ENCODE results near the gene IRGQ.
"Not testable (repeated sequence)": the region's sequence is repeated elsewhere in the genome, so short reads cannot be mapped to it uniquely, and the experiment has no call there.

IRGQ gene, protein sequence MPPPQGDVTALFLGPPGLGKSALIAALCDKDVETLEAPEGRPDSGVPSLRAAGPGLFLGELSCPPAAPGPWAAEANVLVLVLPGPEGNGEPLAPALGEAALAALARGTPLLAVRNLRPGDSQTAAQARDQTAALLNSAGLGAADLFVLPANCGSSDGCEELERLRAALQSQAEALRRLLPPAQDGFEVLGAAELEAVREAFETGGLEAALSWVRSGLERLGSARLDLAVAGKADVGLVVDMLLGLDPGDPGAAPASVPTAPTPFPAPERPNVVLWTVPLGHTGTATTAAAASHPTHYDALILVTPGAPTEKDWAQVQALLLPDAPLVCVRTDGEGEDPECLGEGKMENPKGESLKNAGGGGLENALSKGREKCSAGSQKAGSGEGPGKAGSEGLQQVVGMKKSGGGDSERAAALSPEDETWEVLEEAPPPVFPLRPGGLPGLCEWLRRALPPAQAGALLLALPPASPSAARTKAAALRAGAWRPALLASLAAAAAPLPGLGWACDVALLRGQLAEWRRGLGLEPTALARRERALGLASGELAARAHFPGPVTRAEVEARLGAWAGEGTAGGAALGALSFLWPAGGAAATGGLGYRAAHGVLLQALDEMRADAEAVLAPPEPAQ

DNA sequence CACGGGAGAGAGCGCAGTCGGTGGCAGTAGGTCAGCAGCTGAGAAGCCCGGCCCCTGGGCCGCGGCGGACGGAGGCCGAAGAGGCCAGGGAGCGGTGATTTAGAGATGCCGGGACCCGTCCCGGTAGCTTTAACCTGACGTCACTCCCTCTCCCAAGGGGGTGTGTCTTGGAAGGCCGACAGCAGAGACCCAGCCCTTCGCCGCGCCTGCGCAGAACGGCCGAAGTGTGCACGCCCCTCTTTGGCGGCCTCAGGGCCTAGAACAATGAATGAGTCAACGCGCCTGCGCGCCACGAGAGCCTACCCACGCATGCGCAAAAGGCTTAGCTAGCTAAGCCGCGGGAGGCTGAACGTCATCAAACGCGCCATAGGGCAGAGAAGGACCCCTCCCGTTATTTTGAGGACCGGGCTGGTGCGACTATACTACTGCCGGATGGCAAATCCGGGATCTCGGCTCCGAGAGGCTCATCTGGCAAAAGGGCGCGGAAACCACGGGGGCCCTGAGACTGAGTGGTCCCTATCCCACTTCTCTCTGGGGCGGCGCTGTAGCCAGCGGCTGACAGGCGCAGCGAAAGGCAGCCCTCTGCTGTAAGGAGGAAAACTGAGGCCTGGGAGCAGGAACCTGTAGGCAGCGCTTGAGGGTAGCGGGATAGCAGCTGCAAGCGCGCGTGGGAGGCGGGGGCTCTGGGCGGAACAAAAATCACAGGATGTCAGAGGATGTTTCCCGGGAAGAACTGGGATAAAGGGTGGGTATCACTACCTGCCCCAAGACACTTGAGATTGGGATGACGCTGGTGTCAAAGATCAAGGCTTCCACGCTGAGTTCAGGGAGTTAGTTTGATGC is at the start of gene IRGQ, which contains the start of gene ZNF576:
Gene IRGQ, minus strand, starts transcription at position 136 of the 843 bp plus-strand sequence. CDS start 796 bp downstream, outside the sequence.
Gene ZNF576, plus strand, starts transcription at position 597 of the 843 bp plus-strand sequence. CDS start 514 bp downstream, outside the sequence.
- DNase-seq: peak; percentile 100

DNA sequence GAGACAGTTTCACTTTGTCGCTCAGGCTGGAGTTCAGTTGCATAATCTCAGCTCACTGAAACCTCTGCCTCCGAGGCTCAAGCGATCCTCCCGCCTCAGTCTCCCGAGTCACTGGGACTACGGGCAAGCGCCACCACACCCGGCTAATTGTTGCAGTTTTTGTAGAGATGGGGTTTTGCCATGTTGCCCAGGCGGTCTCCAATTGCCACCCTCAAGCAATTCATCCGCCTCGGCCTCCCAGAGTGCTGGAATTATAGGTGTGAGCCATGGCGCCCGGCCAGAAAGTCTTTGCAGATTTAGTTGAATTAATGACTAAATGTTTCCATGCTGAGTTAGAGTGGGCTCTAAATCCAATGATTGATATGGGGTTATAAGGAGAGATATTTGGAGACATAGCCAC is 48.2 kb upstream of the IRGQ start:
- no peak for DNase-seq

DNA sequence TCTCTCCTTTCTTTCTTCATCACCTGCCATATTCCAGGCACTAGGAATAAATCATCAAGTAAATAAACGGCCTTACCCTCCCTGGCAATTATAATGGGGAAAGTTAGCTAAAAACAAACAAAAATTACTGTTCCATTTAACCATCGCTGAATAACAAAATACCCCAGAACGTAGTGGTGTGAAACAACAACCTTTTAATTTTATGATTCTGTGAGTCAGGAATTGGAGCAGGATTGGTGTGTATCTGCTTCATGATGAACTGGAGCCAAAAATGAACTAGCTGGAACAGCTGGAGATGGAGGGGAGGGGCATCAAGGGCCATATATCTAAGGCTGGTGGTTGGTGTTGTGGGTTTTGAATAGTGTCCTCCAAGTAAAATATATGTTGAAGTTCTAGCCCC is 47.4 kb upstream of the IRGQ start:
- no peak for DNase-seq

DNA sequence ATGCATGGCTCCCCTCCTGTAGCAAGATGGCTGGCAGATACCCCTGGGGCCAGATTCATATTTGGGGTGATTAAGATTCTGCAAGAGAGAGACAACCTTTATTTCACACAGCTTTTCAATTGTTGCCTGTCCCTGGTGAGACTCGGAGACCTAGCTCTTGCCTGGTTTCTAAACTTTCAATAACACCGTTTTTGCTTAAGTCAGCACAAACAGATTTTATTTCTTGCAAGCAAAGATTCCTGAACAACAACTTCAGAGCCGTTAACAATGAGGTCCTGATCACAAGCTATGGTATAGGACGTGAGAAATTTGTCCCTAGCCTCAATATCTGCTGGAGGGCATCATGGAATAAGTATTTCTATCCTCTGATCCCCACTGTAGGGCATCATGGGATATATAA is 46.6 kb upstream of the IRGQ start:
- no peak for DNase-seq

DNA sequence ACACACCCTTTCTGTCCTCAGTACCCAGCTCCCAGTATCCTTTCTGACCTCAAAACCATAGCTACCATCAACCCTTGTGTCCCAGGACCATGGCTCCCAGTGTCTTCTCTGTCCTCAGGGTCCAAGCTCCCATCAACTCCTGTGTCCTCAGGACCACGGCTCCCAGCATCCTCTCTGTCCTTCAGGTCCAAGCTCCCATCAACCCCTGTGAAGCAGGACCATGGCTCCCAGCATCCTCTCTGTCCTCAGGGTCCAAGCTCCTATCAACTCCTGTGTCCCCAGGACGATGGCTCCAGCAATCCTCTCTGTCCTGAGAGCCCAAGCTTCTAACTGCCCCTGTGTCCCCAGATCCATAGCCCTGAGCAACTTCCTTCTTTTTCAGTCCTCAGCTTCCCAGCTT is 45.4 kb upstream of the IRGQ start:
- no peak for DNase-seq

DNA sequence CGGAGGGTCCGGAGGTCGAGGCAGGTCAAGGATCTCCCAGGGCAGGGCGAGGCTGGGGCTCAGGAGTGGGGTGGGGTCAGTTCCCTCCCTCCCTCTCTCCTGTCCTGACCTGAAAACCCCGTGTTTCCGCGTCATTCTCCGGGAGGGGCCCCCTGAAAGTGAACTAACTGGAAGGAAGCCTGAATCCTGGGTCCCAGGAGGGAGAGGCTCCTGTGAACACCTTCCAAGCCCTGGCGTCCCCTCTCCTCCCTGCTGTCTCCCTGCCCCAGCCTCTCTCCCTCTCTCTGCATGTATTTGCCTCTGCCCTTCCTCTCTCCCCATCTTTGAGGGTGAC is 44.5 kb upstream of the IRGQ start:
- no peak for DNase-seq

DNA sequence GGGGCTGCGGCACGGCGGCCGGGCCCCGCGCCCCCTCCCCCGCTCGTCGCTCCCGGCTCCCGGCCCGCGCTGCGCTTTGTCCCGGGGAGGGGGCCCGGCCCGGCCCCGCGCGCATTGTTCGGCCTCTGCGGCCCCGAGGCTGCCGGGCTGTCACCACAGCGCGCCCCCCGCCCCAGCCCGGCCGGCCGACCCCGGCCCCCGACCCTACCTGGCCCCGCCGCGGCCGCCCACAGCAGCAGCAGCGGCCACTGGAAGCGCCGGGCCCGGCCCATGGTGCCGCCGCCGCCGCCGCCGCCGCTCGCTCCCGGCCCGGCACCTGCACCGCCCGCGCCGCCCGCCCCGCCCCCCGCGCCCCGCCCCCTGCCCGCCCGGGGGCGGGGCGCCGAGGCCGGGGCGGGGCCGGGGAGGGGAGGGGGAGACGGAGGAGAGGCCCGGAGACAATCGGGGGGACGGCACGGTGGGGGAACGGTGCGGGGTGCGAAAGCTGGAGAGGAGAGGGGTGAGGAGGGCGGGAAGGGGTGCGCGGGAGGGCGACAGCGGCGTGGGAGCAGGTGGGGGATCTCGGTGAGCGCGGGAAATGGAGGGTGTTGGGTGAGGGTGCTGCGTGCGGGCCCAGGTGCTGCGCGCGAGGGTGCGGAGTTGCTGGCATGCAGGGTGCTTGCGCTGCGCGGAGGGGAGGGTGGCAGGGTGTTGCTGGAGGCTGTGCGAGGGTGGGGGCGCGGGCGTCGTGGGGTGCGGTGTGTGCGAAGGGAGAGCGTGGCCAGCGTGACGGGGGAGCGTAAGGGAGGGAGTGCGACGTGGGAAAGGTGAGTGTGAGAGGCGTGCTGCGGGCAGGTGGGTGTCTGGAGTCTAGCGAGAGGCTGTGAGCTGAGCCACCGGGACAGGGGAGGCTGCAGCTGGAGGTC is 43.8 kb upstream of the IRGQ start, which contains the start of gene CADM4:
Gene CADM4, minus strand, starts transcription at position 332 of the 905 bp plus-strand sequence. Its CDS starts 60 bp downstream, at position 272.
- DNase-seq: peak; percentile 71

DNA sequence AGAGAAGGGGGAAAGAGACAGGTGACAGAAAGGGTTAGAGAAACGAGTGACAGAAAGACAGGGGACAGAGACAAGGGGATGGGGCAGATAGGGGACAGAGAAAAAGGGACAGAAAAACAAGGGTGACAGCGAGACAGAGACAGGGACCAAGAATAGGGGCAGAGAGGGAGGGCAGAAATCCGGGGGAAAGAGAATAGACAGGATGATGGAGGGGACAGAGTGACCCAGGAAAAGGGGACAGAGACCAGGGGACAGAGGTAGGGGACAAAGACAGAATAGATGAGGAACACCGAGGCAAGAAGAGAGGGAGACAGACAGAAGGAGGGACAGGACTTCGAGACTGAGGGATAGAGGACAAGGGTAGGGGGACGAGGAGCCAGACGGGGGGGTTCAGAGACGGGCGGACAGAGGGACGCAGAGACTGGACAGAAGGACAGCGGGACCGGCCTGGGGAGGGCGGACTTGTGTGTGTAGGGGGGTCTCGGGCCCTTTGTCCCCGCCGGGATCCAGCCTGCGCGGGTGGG is 43.1 kb upstream of the IRGQ start:
- no peak for DNase-seq

DNA sequence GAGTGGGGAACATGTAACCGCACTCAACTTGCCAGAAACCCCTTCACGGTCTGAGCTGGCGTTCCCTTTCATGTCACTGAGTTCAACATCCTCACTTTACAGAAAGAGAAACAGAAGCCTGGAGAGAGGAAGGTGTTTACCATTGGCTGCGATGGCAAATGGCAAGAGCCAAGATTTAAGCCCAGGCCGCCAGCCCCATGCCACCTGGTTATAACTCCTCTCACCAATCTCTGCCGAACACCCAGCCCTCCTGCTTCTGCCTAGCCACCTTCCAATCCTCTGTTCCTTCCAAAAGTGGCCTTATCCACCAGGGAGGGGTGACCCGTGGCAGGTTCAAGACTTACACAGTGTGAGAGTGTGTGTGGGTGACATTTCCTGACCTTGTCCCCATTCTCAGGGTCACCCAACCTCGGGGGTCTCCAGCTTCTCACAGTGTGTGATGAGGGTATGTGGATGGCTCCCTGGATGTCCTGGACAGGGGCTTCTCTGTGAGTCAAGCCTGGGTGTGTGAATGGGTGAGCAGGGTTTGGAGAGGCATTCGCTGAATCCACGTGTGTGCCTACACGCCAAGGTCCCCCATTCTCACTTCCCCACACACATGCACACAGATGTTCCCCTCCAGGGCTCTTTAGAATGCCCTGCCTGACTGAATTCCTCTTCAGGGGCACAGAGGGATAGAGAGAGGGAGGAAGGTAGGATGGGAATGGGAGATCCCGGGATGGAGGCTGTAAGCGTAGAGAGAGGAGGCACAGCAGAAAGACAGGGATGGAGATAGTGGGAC is 42.5 kb upstream of the IRGQ start:
- no peak for DNase-seq

DNA sequence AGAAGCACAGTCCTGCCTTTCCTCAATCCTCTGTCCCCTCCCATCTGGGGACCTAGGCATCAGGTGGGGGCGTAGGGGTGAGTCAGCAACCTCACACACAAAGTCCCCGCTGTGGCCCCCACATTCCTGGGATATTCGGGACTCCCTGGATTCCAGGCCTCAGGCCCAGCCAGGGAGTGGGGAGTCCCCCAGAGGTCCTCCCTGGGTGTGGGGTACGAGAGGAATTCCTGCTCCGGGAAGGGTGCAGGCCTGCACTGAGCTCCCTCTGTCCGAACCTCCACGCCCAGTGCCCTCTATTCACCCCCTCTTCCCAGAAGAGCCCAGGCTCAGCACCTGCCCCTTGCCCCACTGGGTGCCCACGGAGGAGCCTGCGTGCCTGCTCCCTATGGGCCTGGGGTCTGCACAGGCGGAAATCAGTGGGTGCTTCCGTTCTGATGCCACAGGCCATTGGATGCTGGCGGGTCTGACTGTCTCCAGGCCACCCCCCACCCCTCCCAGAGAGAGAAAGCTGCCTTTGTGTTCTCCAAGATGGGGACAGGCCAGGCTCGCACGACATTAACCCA is 40.3 kb upstream of the IRGQ start:
- DNase-seq: no peak

DNA sequence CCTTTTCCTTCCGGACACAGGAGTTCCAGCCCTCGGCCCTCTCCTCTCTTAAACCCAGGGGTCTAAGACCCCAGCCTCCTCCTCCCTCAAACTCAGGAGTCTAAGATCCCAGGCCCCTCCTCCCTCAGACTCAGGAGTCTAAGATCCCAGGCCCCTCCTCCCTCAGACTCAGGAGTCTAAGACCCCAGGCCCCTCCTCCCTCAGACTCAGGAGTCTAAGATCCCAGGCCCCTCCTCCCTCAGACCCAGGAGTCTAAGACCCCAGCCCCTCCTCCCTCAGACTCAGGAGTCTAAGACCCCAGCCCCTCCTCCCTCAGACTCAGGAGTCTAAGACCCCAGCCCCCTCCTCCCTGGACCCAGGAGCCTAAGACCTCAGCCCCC is 39.6 kb upstream of the IRGQ start:
- DNase-seq: not testable (repeated sequence)

DNA sequence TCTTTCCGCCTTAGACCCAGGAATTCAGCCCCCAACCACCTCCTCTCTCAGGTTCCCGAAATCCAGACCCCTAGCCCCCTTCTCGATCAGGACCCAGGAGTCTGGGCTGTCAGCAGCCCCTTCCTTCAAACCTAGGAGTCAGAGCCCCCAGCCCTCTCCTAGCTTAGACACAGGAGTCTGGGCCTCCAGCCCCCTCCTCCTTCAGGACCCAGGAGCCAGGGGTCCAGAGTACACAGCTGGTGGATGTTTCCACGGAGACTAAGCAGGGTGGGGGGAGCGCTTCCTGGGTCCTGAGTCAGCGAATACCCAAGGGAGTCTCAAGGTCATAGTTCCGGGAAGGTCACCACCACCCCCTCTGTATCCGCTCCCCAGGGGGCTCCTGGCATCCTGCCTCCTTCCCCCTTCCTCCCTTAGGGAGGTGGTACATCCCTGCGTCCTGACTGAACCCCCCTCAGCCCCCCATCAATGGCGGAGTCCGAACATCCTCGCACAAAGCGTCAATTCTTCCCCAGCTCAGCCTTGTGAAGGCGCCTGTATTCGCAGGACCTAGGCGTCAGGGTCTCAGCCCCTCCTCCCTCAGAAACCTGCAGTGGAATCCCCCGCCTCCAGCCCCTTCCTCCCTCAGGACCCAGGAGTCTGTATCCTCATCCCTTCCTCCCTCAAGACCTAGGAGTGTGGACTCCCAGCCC is 39.1 kb upstream of the IRGQ start:
- no peak for DNase-seq

DNA sequence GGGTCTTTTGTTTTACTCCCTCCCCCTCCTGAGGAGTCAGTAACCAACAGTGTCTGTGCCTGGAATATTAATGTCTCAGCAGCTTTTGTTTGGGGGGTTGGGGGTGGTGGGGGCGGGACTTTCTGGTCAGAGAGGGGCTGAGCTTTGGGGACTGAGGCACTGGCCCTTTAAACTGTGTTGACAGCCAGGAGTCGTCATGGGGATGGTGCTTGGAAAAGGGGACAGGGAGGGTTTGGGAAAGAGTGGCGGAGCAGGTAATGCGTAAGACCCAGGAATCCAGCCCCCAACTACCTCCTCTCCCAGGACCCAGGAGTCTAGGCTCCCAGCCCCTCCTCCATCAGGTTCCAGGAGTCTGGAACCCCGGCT is 38.6 kb upstream of the IRGQ start:
- no peak for DNase-seq

DNA sequence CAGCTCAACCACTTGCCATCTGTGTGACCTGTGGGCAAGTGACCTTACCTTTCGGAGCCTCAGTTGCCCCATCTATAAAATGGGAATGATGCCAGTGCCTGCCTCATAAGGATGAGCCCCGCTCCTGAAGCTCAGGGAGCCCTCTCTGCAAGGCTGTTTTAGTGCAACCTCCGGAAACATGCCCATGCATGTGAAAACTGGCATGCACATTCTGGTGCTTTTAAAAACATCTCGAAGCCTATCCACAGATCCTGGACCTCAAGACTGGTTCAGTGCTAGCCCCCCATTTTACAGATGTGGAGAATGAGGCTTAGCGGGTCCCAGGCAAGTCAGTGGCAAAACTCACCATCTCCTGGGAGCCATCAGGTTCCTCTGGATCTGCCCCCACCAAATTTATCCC is 38.1 kb upstream of the IRGQ start:
- DNase-seq: no peak

DNA sequence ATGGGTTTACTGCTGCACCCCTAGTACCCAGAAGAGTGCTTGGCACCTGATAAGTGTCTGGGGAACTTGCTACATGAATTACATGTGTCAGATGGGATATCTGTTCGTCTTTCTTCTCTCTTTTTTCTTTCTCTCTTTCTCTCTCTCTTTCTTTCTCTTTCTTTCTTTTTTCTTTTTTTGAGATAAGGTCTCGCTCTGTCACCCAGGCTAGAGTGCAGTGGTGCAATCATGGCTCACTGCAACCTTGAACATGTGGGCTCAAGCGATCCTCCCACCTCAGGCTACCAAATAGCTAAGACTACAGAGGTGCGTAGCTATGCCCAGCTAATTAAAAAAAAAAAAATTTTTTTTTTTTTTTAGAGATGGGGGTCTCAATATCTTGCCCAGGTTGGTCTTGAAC is 37.6 kb upstream of the IRGQ start:
- no peak for DNase-seq

DNA sequence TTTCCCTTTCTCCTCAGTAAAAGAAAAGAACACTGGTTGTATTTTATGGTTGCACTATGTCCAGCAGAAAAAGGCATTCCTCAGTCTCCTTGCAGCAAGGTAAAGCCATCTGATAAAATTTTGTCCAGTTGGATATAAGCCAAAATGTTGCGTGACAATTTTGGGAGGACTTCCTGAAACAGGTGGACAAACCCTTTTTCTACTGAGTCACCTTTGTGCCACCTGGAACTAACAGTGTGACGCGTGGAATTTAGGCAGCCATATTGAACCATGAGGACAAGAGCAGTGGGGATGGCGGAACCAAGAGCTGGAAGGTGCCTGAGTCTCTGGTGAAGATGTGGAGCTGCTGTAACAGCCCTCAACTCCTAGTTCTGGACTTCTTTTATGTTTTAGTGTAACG is 35.6 kb upstream of the IRGQ start:
- DNase-seq: no peak

DNA sequence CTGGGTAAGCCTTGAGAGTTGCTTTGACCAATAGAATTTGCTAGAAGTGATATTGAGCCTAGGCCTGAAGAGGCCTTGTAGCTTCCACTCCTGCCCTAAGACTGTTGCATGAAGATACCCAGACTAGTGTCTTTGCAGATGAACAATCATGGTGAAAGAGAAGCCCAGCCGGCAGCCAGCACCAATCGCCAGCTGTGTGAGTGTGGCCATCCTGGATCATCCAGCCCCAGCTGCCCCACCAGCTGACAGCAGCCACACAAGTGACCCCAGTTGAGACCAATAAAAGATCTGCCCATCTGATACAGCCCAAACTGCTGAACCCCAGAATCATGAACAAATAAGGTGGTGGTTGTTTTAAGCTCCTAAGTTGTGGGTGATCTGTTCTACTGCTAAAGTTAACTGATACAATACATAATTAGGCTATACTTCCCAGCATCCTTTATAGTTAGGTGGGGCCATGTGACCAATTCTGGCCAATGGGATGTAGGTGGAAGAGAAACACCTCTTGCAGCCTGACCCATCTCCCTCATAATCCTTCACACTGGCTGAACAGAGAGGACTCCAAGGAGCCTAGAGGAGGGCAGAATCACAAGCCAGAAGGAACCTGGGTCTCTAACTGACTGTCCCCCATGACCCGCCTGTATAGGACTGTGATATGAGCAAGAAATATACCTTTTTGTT is 32.9 kb upstream of the IRGQ start:
- no peak for DNase-seq

DNA sequence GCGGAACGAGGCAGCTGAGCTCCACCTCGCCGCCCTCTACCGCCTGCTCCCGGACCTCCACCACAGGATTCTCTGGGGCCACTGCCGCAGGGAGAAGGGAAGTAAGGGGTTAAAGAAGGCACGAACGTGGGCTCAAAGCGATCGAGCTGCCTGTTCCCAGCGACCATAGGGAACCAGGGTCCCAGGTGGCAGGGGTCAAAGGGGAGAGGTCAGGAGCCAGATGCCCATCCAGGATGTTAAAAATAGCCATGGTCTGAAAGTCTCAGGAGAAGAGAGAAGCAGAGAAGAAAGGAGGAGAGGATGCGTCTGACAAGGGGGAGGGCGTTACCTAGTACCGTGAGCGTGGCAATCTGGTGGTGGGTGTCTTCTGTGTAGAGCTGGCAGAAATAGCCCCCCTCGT is 30.9 kb upstream of the IRGQ start:
- no peak for DNase-seq

DNA sequence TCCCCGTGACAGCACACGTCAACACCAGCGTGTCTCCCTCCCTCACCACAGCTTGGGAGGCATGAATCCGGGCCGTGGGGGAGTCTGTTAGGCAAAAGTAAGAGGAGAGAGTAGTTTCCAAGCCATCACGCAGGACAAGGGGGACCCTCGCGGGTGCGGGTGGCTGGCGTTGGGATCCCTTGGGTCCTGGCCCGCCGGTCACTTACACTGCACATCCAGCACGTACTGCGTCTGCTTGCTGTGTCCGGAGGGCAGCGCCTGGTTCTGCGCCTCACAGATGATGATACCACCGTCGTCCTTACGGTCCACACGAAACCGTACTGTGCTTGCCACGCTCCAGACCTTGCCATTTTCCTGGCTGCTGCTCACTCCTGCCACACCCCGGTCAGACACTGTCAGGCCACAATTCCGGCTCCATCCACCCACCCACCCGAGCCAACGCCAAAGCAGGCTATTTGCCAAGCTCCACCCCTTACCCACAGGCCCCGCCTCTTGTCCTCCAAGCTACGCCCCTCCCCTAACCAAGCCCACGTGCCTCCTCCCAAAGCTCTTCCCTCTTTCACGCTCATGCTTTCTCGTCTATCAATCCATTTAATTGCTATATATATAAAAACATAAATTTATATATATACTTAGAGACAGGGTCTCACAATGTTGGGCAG is 30.1 kb upstream of the IRGQ start:
- no peak for DNase-seq
